ENCODE results near the gene TLE5.
"Not testable (repeated sequence)": the region's sequence is repeated elsewhere in the genome, so short reads cannot be mapped to it uniquely, and the experiment has no call there.

Gene TLE5

GRCh38 chr19:3045191-3045590 is 17.1 kb downstream of the TLE5 start:
- no peak for DNase-seq (ENCODE audit: low spot score)

GRCh38 chr19:3042621-3043267 is 19.6 kb downstream of the TLE5 start:
- DNase-seq (ENCODE audit: low spot score), result no peak

GRCh38 chr19:3041761-3042620 is 20.3 kb downstream of the TLE5 start:
- no peak for DNase-seq (ENCODE audit: low spot score)

- no peak for DNase-seq (ENCODE audit: low spot score)
These were observed 21.0 kb downstream of the TLE5 start for GRCh38 chr19:3041327-3041726.

GRCh38 chr19:3039641-3040077 is 22.6 kb downstream of the TLE5 start:
- peak; percentile 56 for DNase-seq (ENCODE audit: low spot score)

GRCh38 chr19:3039125-3039524 is 23.2 kb downstream of the TLE5 start:
- DNase-seq (ENCODE audit: low spot score), result no peak

- no peak for DNase-seq (ENCODE audit: low spot score)
These were observed 24.1 kb downstream of the TLE5 start for GRCh38 chr19:3038214-3038613.

GRCh38 chr19:3036977-3037544 is 25.2 kb downstream of the TLE5 start:
- not testable (repeated sequence) for DNase-seq (ENCODE audit: low spot score)

GRCh38 chr19:3036119-3036976 is 25.9 kb downstream of the TLE5 start:
- peak; percentile 94 for DNase-seq (ENCODE audit: low spot score)

GRCh38 chr19:3035542-3036118 is 26.7 kb downstream of the TLE5 start:
- peak; percentile 97 for DNase-seq (ENCODE audit: low spot score)

GRCh38 chr19:3034656-3035541 is 27.4 kb downstream of the TLE5 start:
- peak; percentile 78 for DNase-seq (ENCODE audit: low spot score)

- DNase-seq (ENCODE audit: low spot score), result no peak
These were observed 28.0 kb downstream of the TLE5 start for GRCh38 chr19:3034406-3034655.

GRCh38 chr19:3033595-3034405 is 28.5 kb downstream of the TLE5 start:
- peak; percentile 34 for DNase-seq (ENCODE audit: low spot score)

GRCh38 chr19:3031607-3031867 is 30.8 kb downstream of the TLE5 start:
- no peak for DNase-seq (ENCODE audit: low spot score)

GRCh38 chr19:3029065-3029923 is 33.0 kb downstream of the TLE5 start, which contains the start of gene TLE2:
Gene TLE2, minus strand, starts transcription at chr19:3029280. Its CDS starts 376 bp downstream, at chr19:3028904.
- no peak for DNase-seq (ENCODE audit: low spot score)

- DNase-seq (ENCODE audit: low spot score), result no peak
These were observed 33.8 kb downstream of the TLE5 start for GRCh38 chr19:3028305-3029064.

GRCh38 chr19:3027981-3028304 is 34.4 kb downstream of the TLE5 start:
- DNase-seq (ENCODE audit: low spot score), result no peak

GRCh38 chr19:3027292-3027691 is 35.0 kb downstream of the TLE5 start:
- no peak for DNase-seq (ENCODE audit: low spot score)

- no peak for DNase-seq (ENCODE audit: low spot score)
These were observed 35.5 kb downstream of the TLE5 start for GRCh38 chr19:3026768-3027167.

Data from RKO (cell line).